CD4-positive, alpha-beta memory T cell (primary cell): ENCODE data around the gene SF3A1. TPM values are rescaled to one million over a fixed set of nuclear protein-coding genes. Genes with fewer than 3 reads are reported as not detected.
"Not testable (repeated sequence)": the region's sequence is repeated elsewhere in the genome, so short reads cannot be mapped to it uniquely, and the experiment has no call there.

Experiments used
- CTCF ChIA-PET: fragments of 350-600 bp; sonication (Branson Sonifier 250); formaldehyde crosslinking; loops from one replicate; lab custom pipeline; 2021; ENCODE audit warnings: inconsistent platforms; ENCODE audit not compliant: partially characterized antibody; lab: Charles Lee
- POLR2A ChIA-PET: fragments of 350-600 bp; sonication (Branson Sonifier 250); formaldehyde crosslinking; loops from one replicate; lab custom pipeline; 2021; ENCODE audit not compliant: partially characterized antibody; lab: Charles Lee
- DNase-seq, 5 donors: peaks; one replicate each; pipeline versions ENCODE4 v3.0.0 to v3.0.0-alpha.2; 2020 to 2022; ENCODE audit warnings: mixed read lengths in 1 of 5
- H3K27ac ChIP-seq: one replicate; pipeline ENCODE4 v1.7.0; 2013; ENCODE audit warnings: low read depth, low read length
- H3K27me3 ChIP-seq: 2 replicates; pipeline ENCODE4 v1.7.0; 2013; ENCODE audit warnings: mild to moderate bottlenecking, low read length, moderate library complexity; ENCODE audit not compliant: insufficient read depth
- H3K36me3 ChIP-seq: 2 replicates; pipeline ENCODE4 v1.7.0; 2013; ENCODE audit warnings: mild to moderate bottlenecking, low read length, moderate library complexity; ENCODE audit not compliant: insufficient read depth
- H3K4me1 ChIP-seq: 2 replicates; pipeline ENCODE4 v1.7.0; 2013; ENCODE audit warnings: mild to moderate bottlenecking, low read length, moderate library complexity; ENCODE audit not compliant: insufficient read depth
- H3K4me3 ChIP-seq, 2 donors: one replicate each; pipeline ENCODE4 v1.7.0; 2013; ENCODE audit warnings: low read length in 2 of 2, mild to moderate bottlenecking in 1 of 2
- H3K9me3 ChIP-seq, 2 donors: one replicate each; pipeline ENCODE4 v1.7.0; 2013; ENCODE audit warnings: low read length in 2 of 2, control low read depth in 1 of 2; ENCODE audit not compliant: control insufficient read depth in 1 of 2
- H3K27ac Mint-ChIP-seq, 7 donors: one replicate each; pipeline ENCODE4 v1.8.0; 2020 to 2021; ENCODE audit warnings: mixed read lengths in 7 of 7, mild to moderate bottlenecking in 6 of 7, inconsistent platforms in 3 of 7, moderate library complexity in 3 of 7
- H3K27me3 Mint-ChIP-seq, 2 donors: one replicate each; pipeline ENCODE4 v1.8.0; 2020 to 2021; ENCODE audit warnings: mixed read lengths in 2 of 2
- H3K36me3 Mint-ChIP-seq, 2 donors: one replicate each; pipeline ENCODE4 v1.8.0; 2020 to 2021; ENCODE audit warnings: mixed read lengths in 2 of 2, inconsistent platforms in 1 of 2, mild to moderate bottlenecking in 1 of 2
- H3K4me1 Mint-ChIP-seq, 4 donors: one replicate each; pipeline ENCODE4 v1.8.0; 2020 to 2021; ENCODE audit warnings: mixed read lengths in 4 of 4, mild to moderate bottlenecking in 1 of 4
- H3K4me3 Mint-ChIP-seq, 8 donors: one replicate each; pipeline ENCODE4 v1.8.0; 2020 to 2021; ENCODE audit warnings: mixed read lengths in 8 of 8, mild to moderate bottlenecking in 7 of 8, moderate library complexity in 6 of 8, inconsistent platforms in 3 of 8
- H3K9me3 Mint-ChIP-seq, 8 donors: one replicate each; pipeline ENCODE4 v1.8.0; 2020 to 2021; ENCODE audit warnings: mixed read lengths in 8 of 8, mild to moderate bottlenecking in 5 of 8, inconsistent platforms in 3 of 8, moderate library complexity in 1 of 8
- intact Hi-C: fragments of 100-400 bp; cut with micrococcal nuclease; formaldehyde crosslinking; loops from one replicate; pipeline ENCODE4 v1.15.1; 2023
- polyA plus RNA-seq, 2 donors: library from polyadenylated mRNA; unstranded; fragments of 300-500 nt; fragmentation: Illumina TruSeq; gene quantifications; one replicate each; pipeline ENCODE4 v1.2.3, GENCODE V29; 2021
- total RNA-seq, 2 experiments: library from RNA; stranded (reverse); gene quantifications; one replicate each; pipeline ENCODE4 v1.2.3, GENCODE V29; 2021

SF3A1 gene, protein sequence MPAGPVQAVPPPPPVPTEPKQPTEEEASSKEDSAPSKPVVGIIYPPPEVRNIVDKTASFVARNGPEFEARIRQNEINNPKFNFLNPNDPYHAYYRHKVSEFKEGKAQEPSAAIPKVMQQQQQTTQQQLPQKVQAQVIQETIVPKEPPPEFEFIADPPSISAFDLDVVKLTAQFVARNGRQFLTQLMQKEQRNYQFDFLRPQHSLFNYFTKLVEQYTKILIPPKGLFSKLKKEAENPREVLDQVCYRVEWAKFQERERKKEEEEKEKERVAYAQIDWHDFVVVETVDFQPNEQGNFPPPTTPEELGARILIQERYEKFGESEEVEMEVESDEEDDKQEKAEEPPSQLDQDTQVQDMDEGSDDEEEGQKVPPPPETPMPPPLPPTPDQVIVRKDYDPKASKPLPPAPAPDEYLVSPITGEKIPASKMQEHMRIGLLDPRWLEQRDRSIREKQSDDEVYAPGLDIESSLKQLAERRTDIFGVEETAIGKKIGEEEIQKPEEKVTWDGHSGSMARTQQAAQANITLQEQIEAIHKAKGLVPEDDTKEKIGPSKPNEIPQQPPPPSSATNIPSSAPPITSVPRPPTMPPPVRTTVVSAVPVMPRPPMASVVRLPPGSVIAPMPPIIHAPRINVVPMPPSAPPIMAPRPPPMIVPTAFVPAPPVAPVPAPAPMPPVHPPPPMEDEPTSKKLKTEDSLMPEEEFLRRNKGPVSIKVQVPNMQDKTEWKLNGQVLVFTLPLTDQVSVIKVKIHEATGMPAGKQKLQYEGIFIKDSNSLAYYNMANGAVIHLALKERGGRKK
- total RNA-seq, result 100 to 1,000 TPM; 279 to 301 TPM
- polyA plus RNA-seq, result 100 to 1,000 TPM in 1 of 2 donors, 10 to 100 TPM in 1; 44.0 to 155 TPM

GRCh38 chr22:30356449-30357235 lies at the start of gene SF3A1, which contains the start of gene CCDC157:
Gene SF3A1 (minus strand): TSS chr22:30356894. CDS start chr22:30356792, 102 bp downstream.
Gene CCDC157 (plus strand): TSS chr22:30357007. CDS start chr22:30366001, 8,994 bp downstream.
- peak within 1 kb of the TSS; percentile 96 for H3K27ac ChIP-seq
- H3K4me3 ChIP-seq, result peak within 1 kb of the TSS; percentile 82 to 94
- intact Hi-C loops, result loop anchor here (1.0 to 5.0 kb wide), 6 partner anchors 29 to 94 kb away; partner anchors contain the start of genes CASTOR1, MTFP1 and RNF215
- Mint-ChIP-seq H3K27ac (peak within 1 kb of the TSS; percentile 94 to 99 (median 98)), H3K36me3 (peaks cover 16 to 42% of the 10 kb centered on the region in 2 donors), H3K27me3 (no peaks in the 10 kb centered on the region), H3K4me1 (peaks cover 25 to 60% (median 46%) of the 10 kb centered on the region in 4 donors), H3K4me3 (peak within 1 kb of the TSS; percentile 93 to 98 (median 97)), H3K9me3 (no peaks in the 10 kb centered on the region)
- peaks cover 13% of the 10 kb centered on the region for H3K36me3 ChIP-seq
- H3K27me3 ChIP-seq, result no peaks in the 10 kb centered on the region
- H3K9me3 ChIP-seq, result no peaks in the 10 kb centered on the region
- CTCF ChIA-PET, result interaction anchor here (0.7 to 4.0 kb wide), 8 partner anchors 27 to 248 kb away, joined by 3 to 42 read pairs (median 4); partner anchors contain the start of genes CASTOR1 and RNF215
- peak; percentile 86 to 90 (median 89) for DNase-seq
- H3K4me1 ChIP-seq, result peaks cover 47% of the 10 kb centered on the region
- POLR2A ChIA-PET, result interaction anchor here (0.6 to 8.9 kb wide), 24 partner anchors 8 to 803 kb away, joined by 3 to 118 read pairs (median 8); partner anchors contain the start of genes CASTOR1, MTFP1, TBC1D10A and THOC5

GRCh38 chr22:30406400-30406799 lies 49.7 kb upstream of the SF3A1 start:
- no peak overlapping the region for H3K4me3 ChIP-seq
- Mint-ChIP-seq H3K4me1 (no peaks in the 10 kb centered on the region), H3K27ac (peak overlapping the region in 1 of 7 donors; percentile 60), H3K9me3 (no peaks in the 10 kb centered on the region), H3K36me3 (peaks cover 0 to 11% of the 10 kb centered on the region in 2 donors), H3K27me3 (no peaks in the 10 kb centered on the region), H3K4me3 (no peak overlapping the region)
- ChIA-PET CTCF (interaction anchor here (1.3 to 1.7 kb wide), 2 partner anchors 13 to 15 kb away, joined by 4 to 5 read pairs; no protein-coding TSS in a partner anchor), POLR2A (interaction anchor here (0.6 to 1.4 kb wide), 2 partner anchors 10 to 18 kb away, joined by 3 to 5 read pairs; partner anchors contain the start of gene SEC14L2)
- no peaks in the 10 kb centered on the region for H3K9me3 ChIP-seq
- intact Hi-C loops, result no loop called here
- H3K36me3 ChIP-seq, result peaks cover 4% of the 10 kb centered on the region
- no peaks in the 10 kb centered on the region for H3K27me3 ChIP-seq
- DNase-seq, result no peak
- no peaks in the 10 kb centered on the region for H3K4me1 ChIP-seq
- no peak overlapping the region for H3K27ac ChIP-seq

GRCh38 chr22:30405731-30406130 lies 49.0 kb upstream of the SF3A1 start:
- H3K4me3 Mint-ChIP-seq, result no peak overlapping the region
- Histone ChIP-seq H3K27me3 (no peaks in the 10 kb centered on the region), H3K9me3 (no peaks in the 10 kb centered on the region), H3K4me3 (no peak overlapping the region), H3K4me1 (no peaks in the 10 kb centered on the region), H3K36me3 (peaks cover 4% of the 10 kb centered on the region), H3K27ac (no peak overlapping the region)
- ChIA-PET CTCF (interaction anchor here (0.6 to 1.7 kb wide), 3 partner anchors 9 to 14 kb away, joined by 3 to 5 read pairs (median 4); partner anchors contain the start of gene SEC14L2), POLR2A (interaction anchor here (0.6 to 1.4 kb wide), 3 partner anchors 18 to 196 kb away, joined by 3 to 5 read pairs (median 3); no protein-coding TSS in a partner anchor)
- H3K9me3 Mint-ChIP-seq, result no peaks in the 10 kb centered on the region
- H3K4me1 Mint-ChIP-seq, result no peaks in the 10 kb centered on the region
- H3K27me3 Mint-ChIP-seq, result no peaks in the 10 kb centered on the region
- peak overlapping the region in 2 of 7 donors; percentile 29 to 30 for H3K27ac Mint-ChIP-seq
- DNase-seq, result no peak
- intact Hi-C loops, result no loop called here
- H3K36me3 Mint-ChIP-seq, result peaks cover 0 to 9% of the 10 kb centered on the region in 2 donors

DNA sequence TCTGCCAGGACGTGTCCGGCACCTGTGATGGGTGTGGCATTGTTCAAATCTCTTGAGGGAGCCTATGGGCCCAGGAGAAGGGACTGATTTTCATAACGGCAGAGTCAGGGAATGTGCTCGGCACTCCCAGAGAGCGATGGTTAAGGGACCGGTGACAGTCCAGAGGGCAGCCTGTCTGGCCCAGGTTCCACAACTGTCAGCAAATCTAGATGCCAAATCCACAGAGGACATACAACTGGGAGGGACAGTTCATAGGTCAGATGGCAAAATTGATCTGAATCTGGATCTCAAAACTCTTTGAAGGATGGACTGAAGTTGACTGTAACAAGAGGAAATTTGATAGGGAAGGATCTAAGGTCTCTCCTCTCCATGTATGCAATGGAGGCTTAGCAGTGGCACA lies 47.6 kb upstream of the SF3A1 start:
- intact Hi-C loops, result no loop called here
- Mint-ChIP-seq H3K36me3 (peaks cover 0 to 4% of the 10 kb centered on the region in 2 donors), H3K4me3 (no peak overlapping the region), H3K9me3 (no peaks in the 10 kb centered on the region), H3K27me3 (no peaks in the 10 kb centered on the region), H3K27ac (peak overlapping the region in 3 of 7 donors; percentile 13 to 51 (median 48)), H3K4me1 (no peaks in the 10 kb centered on the region)
- Histone ChIP-seq H3K4me3 (no peak overlapping the region), H3K36me3 (peaks cover 4% of the 10 kb centered on the region), H3K4me1 (no peaks in the 10 kb centered on the region), H3K27ac (no peak overlapping the region), H3K27me3 (no peaks in the 10 kb centered on the region), H3K9me3 (no peaks in the 10 kb centered on the region)
- ChIA-PET CTCF (interaction anchor here (1.1 kb wide), 1 partner anchor 17 kb away, joined by 3 read pairs; no protein-coding TSS in a partner anchor), POLR2A (interaction anchor here (0.6 kb wide), 1 partner anchor 195 kb away, joined by 3 read pairs; no protein-coding TSS in a partner anchor)
- DNase-seq, result no peak

DNA sequence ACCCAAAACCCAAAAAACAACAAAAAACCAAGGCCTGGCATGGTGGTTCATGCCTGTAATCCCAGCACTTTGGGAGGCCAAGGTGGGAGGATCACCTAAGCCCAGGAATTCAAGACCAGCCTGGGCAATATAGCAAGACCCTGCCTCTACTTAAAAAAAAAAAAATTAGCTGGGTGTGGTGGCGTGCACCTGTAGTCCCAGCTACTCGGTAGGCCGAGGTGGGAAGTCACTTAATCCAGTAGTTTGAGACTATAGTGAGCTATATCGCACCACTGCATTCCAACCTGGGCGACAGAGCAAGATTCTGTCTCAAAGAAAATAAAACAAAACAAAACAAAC lies 46.0 kb upstream of the SF3A1 start:
- peaks cover 13 to 15% (median 14%) of the 10 kb centered on the region in 4 donors for H3K4me1 Mint-ChIP-seq
- H3K27ac ChIP-seq, DNase-seq, H3K9me3 ChIP-seq, H3K27me3 ChIP-seq, H3K36me3 ChIP-seq, H3K36me3 Mint-ChIP-seq, H3K9me3 Mint-ChIP-seq, H3K27me3 Mint-ChIP-seq, intact Hi-C loops, H3K4me3 ChIP-seq, H3K4me3 Mint-ChIP-seq: not testable (repeated sequence)
- POLR2A ChIA-PET, result interaction anchor here (1.2 kb wide), 1 partner anchor 46 kb away, joined by 3 read pairs; the partner anchor contains the start of genes CCDC157 and SF3A1
- CTCF ChIA-PET, result interaction anchor here (0.8 to 1.4 kb wide), 4 partner anchors 9 to 114 kb away, joined by 3 to 4 read pairs (median 4); no protein-coding TSS in a partner anchor
- peaks cover 13% of the 10 kb centered on the region for H3K4me1 ChIP-seq
- H3K27ac Mint-ChIP-seq, result peak overlapping the region in 1 of 7 donors; percentile 50
